Measurements from ENCODE around the gene MFAP2. TPM values are rescaled to one million over a fixed set of nuclear protein-coding genes. Genes with fewer than 3 reads are reported as not detected.
A peak's percentile ranks its signal among the peaks of the same experiment; 100 is the strongest.
"Not testable (repeated sequence)": the region's sequence is repeated elsewhere in the genome, so short reads cannot be mapped to it uniquely, and the experiment has no call there.

Gene MFAP2
- total and polyA plus RNA-seq, 8 donors, result 4.6 to 19.5 (median 8.7) TPM

- FAIRE-seq, result no peak
- WGBS, 2 donors, result 98 to 99% methylated on average over 3 of the region's 3 CpGs
- no peak overlapping the region for H3K27ac ChIP-seq
These were observed 12.0 kb downstream of the MFAP2 start for GRCh38 chr1:16968372-16968771.

GRCh38 chr1:16967962-16968361, 12.5 kb downstream of the MFAP2 start:
- Histone ChIP-seq H3K27me3 (no peaks in the 10 kb centered on the region), H3K4me1 (no peaks in the 10 kb centered on the region), H3K4me3 (no peak overlapping the region), H3K27ac (no peak overlapping the region), H3K9me3 (no peaks in the 10 kb centered on the region), H3K36me3 (peaks cover 0 to 17% (median 0%) of the 10 kb centered on the region in 3 donors)
- DNase-seq (peak in 1 of 6 donors; percentile 65), FAIRE-seq (no peak), ATAC-seq (no peak)
- TF ChIP-seq, protein P1, sequence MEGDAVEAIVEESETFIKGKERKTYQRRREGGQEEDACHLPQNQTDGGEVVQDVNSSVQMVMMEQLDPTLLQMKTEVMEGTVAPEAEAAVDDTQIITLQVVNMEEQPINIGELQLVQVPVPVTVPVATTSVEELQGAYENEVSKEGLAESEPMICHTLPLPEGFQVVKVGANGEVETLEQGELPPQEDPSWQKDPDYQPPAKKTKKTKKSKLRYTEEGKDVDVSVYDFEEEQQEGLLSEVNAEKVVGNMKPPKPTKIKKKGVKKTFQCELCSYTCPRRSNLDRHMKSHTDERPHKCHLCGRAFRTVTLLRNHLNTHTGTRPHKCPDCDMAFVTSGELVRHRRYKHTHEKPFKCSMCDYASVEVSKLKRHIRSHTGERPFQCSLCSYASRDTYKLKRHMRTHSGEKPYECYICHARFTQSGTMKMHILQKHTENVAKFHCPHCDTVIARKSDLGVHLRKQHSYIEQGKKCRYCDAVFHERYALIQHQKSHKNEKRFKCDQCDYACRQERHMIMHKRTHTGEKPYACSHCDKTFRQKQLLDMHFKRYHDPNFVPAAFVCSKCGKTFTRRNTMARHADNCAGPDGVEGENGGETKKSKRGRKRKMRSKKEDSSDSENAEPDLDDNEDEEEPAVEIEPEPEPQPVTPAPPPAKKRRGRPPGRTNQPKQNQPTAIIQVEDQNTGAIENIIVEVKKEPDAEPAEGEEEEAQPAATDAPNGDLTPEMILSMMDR (IDR thresholded peaks at IDR 0.05), result no peak
- intact Hi-C loops (cut with DNase I), result no loop called here
- WGBS, 2 donors, result 96 to 97% methylated on average over 21 of the region's 21 CpGs

More at GRCh38 chr1:16968372-16968771, 12.0 kb downstream of the MFAP2 start:
- no peaks in the 10 kb centered on the region for H3K27me3 ChIP-seq
- no peaks in the 10 kb centered on the region for H3K4me1 ChIP-seq
- H3K36me3 ChIP-seq, result peaks cover 0 to 17% (median 0%) of the 10 kb centered on the region in 3 donors
- DNase-seq (no peak), ATAC-seq (no peak)
- no peak overlapping the region for H3K4me3 ChIP-seq
- TF ChIP-seq, protein P1 (IDR thresholded peaks at IDR 0.05), result no peak
- no peaks in the 10 kb centered on the region for H3K9me3 ChIP-seq
- intact Hi-C loops (cut with DNase I), result no loop called here

DNA sequence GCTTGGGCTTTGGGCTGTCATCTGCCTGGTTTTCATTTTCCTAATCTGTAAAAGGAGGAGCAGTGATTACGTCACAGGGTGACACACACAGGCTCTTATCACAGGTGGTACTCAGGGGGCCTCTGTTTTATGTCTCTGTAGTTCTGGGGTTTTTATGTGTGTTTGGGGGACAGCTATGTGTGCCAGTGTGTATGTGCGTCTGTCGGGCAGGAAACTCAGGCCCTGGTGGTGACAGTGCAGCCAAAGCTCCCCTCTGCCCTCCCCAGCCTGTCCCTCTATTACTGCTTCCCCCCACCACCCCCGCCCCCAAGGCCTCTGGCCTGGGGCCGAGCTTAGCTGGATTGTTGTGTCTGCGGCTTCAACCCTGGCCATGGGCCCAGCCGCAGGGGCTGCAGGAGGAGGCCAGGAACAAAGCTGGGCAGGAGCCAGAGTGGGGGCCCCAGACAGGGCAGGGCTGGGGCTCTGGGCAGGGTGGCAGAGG, 13.3 kb downstream of the MFAP2 start:
- no peak overlapping the region for H3K27ac ChIP-seq
- intact Hi-C loops (cut with DNase I), result no loop called here
- H3K9me3 ChIP-seq, result no peaks in the 10 kb centered on the region
- peaks cover 0 to 17% (median 0%) of the 10 kb centered on the region in 3 donors for H3K36me3 ChIP-seq
- 57 to 64% methylated on average over 7 of the region's 7 CpGs for WGBS, 2 donors
- FAIRE-seq (no peak), DNase-seq (peak in 1 of 6 donors; percentile 64), ATAC-seq (peak in 1 of 4 donors; percentile 16)
- TF ChIP-seq, protein P1 (IDR thresholded peaks at IDR 0.05), result no peak
- H3K4me1 ChIP-seq, result no peaks in the 10 kb centered on the region
- no peak overlapping the region for H3K4me3 ChIP-seq
- H3K27me3 ChIP-seq, result no peaks in the 10 kb centered on the region

- intact Hi-C loops (cut with DNase I), result no loop called here
- H3K36me3 ChIP-seq, result peaks cover 0 to 17% (median 0%) of the 10 kb centered on the region in 3 donors
- ATAC-seq (no peak), FAIRE-seq (no peak), DNase-seq (peak in 1 of 6 donors; percentile 59)
- peaks cover 0 to 2% (median 0%) of the 10 kb centered on the region in 3 donors for H3K4me1 ChIP-seq
- H3K27ac ChIP-seq, result no peak overlapping the region
- no peaks in the 10 kb centered on the region for H3K27me3 ChIP-seq
- H3K4me3 ChIP-seq, result no peak overlapping the region
- TF ChIP-seq, protein P1 (IDR thresholded peaks at IDR 0.05), result no peak
- H3K9me3 ChIP-seq, result no peaks in the 10 kb centered on the region
- WGBS, 2 donors, result 96 to 97% methylated on average over 21 to 22 of the region's 22 CpGs
These were observed 14.1 kb downstream of the MFAP2 start for GRCh38 chr1:16966282-16966681.

GRCh38 chr1:16965486-16966067, 14.8 kb downstream of the MFAP2 start:
- Histone ChIP-seq H3K27me3 (no peaks in the 10 kb centered on the region), H3K27ac (no peak overlapping the region), H3K9me3 (no peaks in the 10 kb centered on the region), H3K4me1 (peaks cover 0 to 5% (median 0%) of the 10 kb centered on the region in 3 donors), H3K36me3 (peaks cover 0 to 17% (median 0%) of the 10 kb centered on the region in 3 donors), H3K4me3 (no peak overlapping the region)
- ATAC-seq (no peak), FAIRE-seq (no peak), DNase-seq (peak in 1 of 6 donors; percentile 61)
- intact Hi-C loops (cut with DNase I), result no loop called here
- 94 to 99% methylated on average over 12 to 13 of the region's 13 CpGs for WGBS, 2 donors
- TF ChIP-seq, protein P1 (IDR thresholded peaks at IDR 0.05), result no peak

- H3K27me3 ChIP-seq; DNase-seq; H3K27ac ChIP-seq; H3K4me3 ChIP-seq; FAIRE-seq; H3K4me1 ChIP-seq; H3K9me3 ChIP-seq; intact Hi-C loops (cut with DNase I); ATAC-seq: not testable (repeated sequence)
- 92 to 96% methylated on average over 4 of the region's 4 CpGs for WGBS, 2 donors
- peaks cover 0 to 17% (median 0%) of the 10 kb centered on the region in 3 donors for H3K36me3 ChIP-seq
These were observed 16.3 kb downstream of the MFAP2 start for GRCh38 chr1:16964169-16964568.

Data from pancreas (tissue), 10 donors.